GM23338 (cell line): ENCODE results near the gene RAMP3. TPM values are rescaled to one million over a fixed set of nuclear protein-coding genes. Genes with fewer than 3 reads are reported as not detected.

ENCODE experiments used
- ATAC-seq: fragments of 200-7000 bp; cut with Tn5 transposase; 3 replicates; pipeline ENCODE4 v1.9.1; 2020
- DNase-seq: peaks from one replicate; pipeline ENCODE4 v3.0.0-alpha.2; 2015; ENCODE audit warnings: low spot score
- H2AFZ ChIP-seq: fragments of 200-600 bp; sonication (generic); 2 replicates; pipeline ENCODE4 v1.8.0; 2016; ENCODE audit warnings: antibody characterized with exemption, mild to moderate bottlenecking, moderate library complexity
- H3F3A ChIP-seq: fragments of 200-600 bp; sonication (generic); replicated peaks from 2 replicates; pipeline ENCODE4 v1.8.0; 2017; ENCODE audit warnings: antibody characterized with exemption, mixed run types, low read depth
- H3K27ac ChIP-seq: fragments of 200-600 bp; sonication (generic); 2 replicates; pipeline ENCODE4 v1.6.1; 2016; ENCODE audit warnings: low read depth
- H3K27me3 ChIP-seq: fragments of 200-600 bp; sonication (generic); 2 replicates; pipeline ENCODE4 v1.8.0; 2016; ENCODE audit warnings: mild to moderate bottlenecking, mixed run types, moderate library complexity; ENCODE audit not compliant: insufficient read depth
- H3K36me3 ChIP-seq: fragments of 200-600 bp; sonication (generic); 2 replicates; pipeline ENCODE4 v1.8.0; 2016; ENCODE audit warnings: mild to moderate bottlenecking; ENCODE audit not compliant: insufficient read depth
- H3K4me1 ChIP-seq: fragments of 200-600 bp; sonication (generic); 2 replicates; pipeline ENCODE4 v1.8.0; 2016; ENCODE audit warnings: mild to moderate bottlenecking, moderate library complexity; ENCODE audit not compliant: insufficient read depth
- H3K4me2 ChIP-seq: fragments of 200-600 bp; sonication (generic); 2 replicates; pipeline ENCODE4 v1.7.1; 2017; ENCODE audit warnings: mixed run types
- H3K4me3 ChIP-seq: fragments of 200-600 bp; sonication (generic); 2 replicates; pipeline ENCODE4 v1.6.1; 2016; ENCODE audit warnings: mixed run types
- H3K79me2 ChIP-seq: fragments of 200-600 bp; sonication (generic); replicated peaks from 2 replicates; pipeline ENCODE4 v1.8.0; 2017; ENCODE audit warnings: mild to moderate bottlenecking; ENCODE audit not compliant: insufficient read depth
- H3K9me2 ChIP-seq: fragments of 200-600 bp; sonication (generic); 2 replicates; pipeline ENCODE4 v1.8.0; 2017; ENCODE audit not compliant: insufficient read depth
- H4K20me1 ChIP-seq: fragments of 200-600 bp; sonication (generic); replicated peaks from 2 replicates; pipeline ENCODE4 v1.8.0; 2017; ENCODE audit warnings: mild to moderate bottlenecking; ENCODE audit not compliant: insufficient read depth
- H3K27ac Mint-ChIP-seq: 2 replicates; pipeline ENCODE4 v1.8.0; 2020; ENCODE audit warnings: inconsistent platforms, mild to moderate bottlenecking, moderate library complexity, mixed read lengths
- H3K27me3 Mint-ChIP-seq: 3 replicates; pipeline ENCODE4 v1.8.0; 2022; ENCODE audit warnings: low read depth, mild to moderate bottlenecking, moderate library complexity, mixed read lengths, inconsistent platforms; ENCODE audit not compliant: insufficient read depth, poor library complexity
- H3K36me3 Mint-ChIP-seq: 3 replicates; pipeline ENCODE4 v1.8.0; 2021; ENCODE audit warnings: low read depth, mild to moderate bottlenecking, inconsistent platforms, moderate library complexity, mixed read lengths
- H3K4me1 Mint-ChIP-seq: 3 replicates; pipeline ENCODE4 v1.8.0; 2020; ENCODE audit warnings: mild to moderate bottlenecking, inconsistent platforms, mixed read lengths
- H3K4me3 Mint-ChIP-seq: 3 replicates; pipeline ENCODE4 v1.8.0; 2021; ENCODE audit warnings: moderate library complexity, mild to moderate bottlenecking, inconsistent platforms, mixed read lengths
- H3K9me3 Mint-ChIP-seq: 3 replicates; pipeline ENCODE4 v1.8.0; 2020; ENCODE audit warnings: moderate library complexity, mild to moderate bottlenecking, inconsistent platforms, mixed read lengths
- CREB1 ChIP-seq: fragments of 250-450 bp; sonication (Bioruptor Pico); IDR thresholded peaks from 2 replicates; pipeline ENCODE4 v1.5.0; 2020; ENCODE audit warnings: low read depth, mild to moderate bottlenecking, moderate library complexity
- CTCF ChIP-seq, 2 experiments: fragments of 200-600 bp in 1 of 2; sonication (generic) in 1 of 2; conservative IDR thresholded peaks; 2 replicates each; pipeline versions ENCODE4 v1.5.1 to v1.6.1; 2016 to 2017; ENCODE audit warnings: antibody characterized with exemption in 2 of 2, low read depth in 2 of 2, mild to moderate bottlenecking in 2 of 2, moderate library complexity in 1 of 2
- EZH2 ChIP-seq: fragments of 200-600 bp; sonication (generic); IDR thresholded peaks from one replicate; pipeline ENCODE4 v1.8.0; 2017; ENCODE audit warnings: antibody characterized with exemption, mild to moderate bottlenecking, low read depth; ENCODE audit not compliant: unreplicated experiment
- EZH2phosphoT487 ChIP-seq: fragments of 200-600 bp; sonication (generic); IDR thresholded peaks from one replicate; pipeline ENCODE4 v1.8.1; 2018; ENCODE audit warnings: antibody characterized with exemption; ENCODE audit not compliant: unreplicated experiment
- JUNB ChIP-seq: IDR thresholded peaks from one replicate; pipeline ENCODE4 v1.6.1; 2016; ENCODE audit warnings: antibody characterized with exemption; ENCODE audit not compliant: unreplicated experiment
- NANOG ChIP-seq: IDR thresholded peaks from 2 replicates; pipeline ENCODE4 v1.6.1; 2016; ENCODE audit warnings: antibody characterized with exemption, borderline replicate concordance
- POLR2AphosphoS5 ChIP-seq: IDR thresholded peaks from 2 replicates; pipeline ENCODE4 v1.6.1; 2016; ENCODE audit warnings: antibody characterized with exemption, low read depth
- REST ChIP-seq: IDR thresholded peaks from one replicate; pipeline ENCODE4 v1.6.1; 2018; ENCODE audit warnings: antibody characterized with exemption; ENCODE audit not compliant: unreplicated experiment
- STAT1 ChIP-seq: IDR thresholded peaks from one replicate; pipeline ENCODE4 v1.6.1; 2016; ENCODE audit warnings: antibody characterized with exemption; ENCODE audit not compliant: unreplicated experiment
- ZNF114 ChIP-seq: fragments of 250-450 bp; sonication (Bioruptor Pico); IDR thresholded peaks from 2 replicates; pipeline ENCODE4 v1.5.0; 2020; ENCODE audit warnings: mild to moderate bottlenecking, moderate library complexity
- ZNF331 ChIP-seq: fragments of 250-450 bp; sonication (Bioruptor Pico); IDR thresholded peaks from 2 replicates; pipeline ENCODE4 v1.5.0; 2020; ENCODE audit warnings: low read depth, mild to moderate bottlenecking, moderate library complexity
- ZNF462 ChIP-seq: fragments of 250-450 bp; sonication (Bioruptor Pico); IDR thresholded peaks from 2 replicates; pipeline ENCODE4 v1.5.0; 2020; ENCODE audit warnings: mild to moderate bottlenecking, moderate library complexity
- polyA plus RNA-seq: library from polyadenylated mRNA; unstranded; fragments of >200 nt; fragmentation: Nextera tagmentation; extraction: Ambion mirVana; gene quantifications from 2 replicates; pipeline ENCODE4 v1.2.1, GENCODE V29; 2016
- total RNA-seq: library from RNA; depleted of rRNA; stranded (reverse); fragments of >200 nt; shearing (Covaris generic); gene quantifications from 2 replicates; pipeline ENCODE4 v1.2.3, GENCODE V29; 2014

The RAMP3 gene
- total and polyA plus RNA-seq, 2 experiments from 2014 or later, result 1.1 to 4.6 TPM

GRCh38 chr7:45171946-45172345 is 14.4 kb downstream of the RAMP3 start:
- Mint-ChIP-seq H3K27ac (no peak overlapping the region), H3K27me3 (no peaks in the 10 kb centered on the region), H3K4me1 (no peaks in the 10 kb centered on the region), H3K9me3 (no peaks in the 10 kb centered on the region), H3K36me3 (no peaks in the 10 kb centered on the region), H3K4me3 (no peak overlapping the region)
- no peak overlapping the region for H3K4me3 ChIP-seq
- no peak for DNase-seq
- H3K4me1 ChIP-seq, result no peaks in the 10 kb centered on the region
- no peaks in the 10 kb centered on the region for H3K36me3 ChIP-seq
- H2AFZ ChIP-seq, result no peak overlapping the region
- no peaks in the 10 kb centered on the region for H3K27me3 ChIP-seq
- H3K27ac ChIP-seq, result no peak overlapping the region
- H3F3A ChIP-seq, result no peaks in the 10 kb centered on the region
- no peaks in the 10 kb centered on the region for H4K20me1 ChIP-seq
- no peak overlapping the region for H3K4me2 ChIP-seq
- no peak for TF ChIP-seq JUNB
- TF ChIP-seq CREB1 (CRISPR knock-in tag), result no peak
- no peak for TF ChIP-seq POLR2AphosphoS5
- TF ChIP-seq EZH2, result no peak
- TF ChIP-seq ZNF331 (CRISPR knock-in tag), result no peak
- TF ChIP-seq NANOG, result no peak
- no peak for TF ChIP-seq REST
- no peak for TF ChIP-seq ZNF114
- TF ChIP-seq EZH2phosphoT487, result no peak
- TF ChIP-seq ZNF462 (CRISPR knock-in tag), result no peak
- TF ChIP-seq CTCF (conservative IDR thresholded peaks at IDR 0.05; ENCODE audit: low read depth in 2 of 2), result no peak
- TF ChIP-seq STAT1, result no peak
- H3K79me2 ChIP-seq, result no peaks in the 10 kb centered on the region
- ATAC-seq, result no peak
- H3K9me2 ChIP-seq, result no peaks in the 10 kb centered on the region
